ENCODE results near the gene ITGBL1. TPM values are rescaled to one million over a fixed set of nuclear protein-coding genes. Genes with fewer than 3 reads are reported as not detected.

ITGBL1 gene
- not detected in 2 replicates for total RNA-seq (2022)
- percentile 12 among the genes with signal in this experiment for Bru-seq, nascent RNA
- BruChase-seq, experiment 1, labeled RNA remaining after a 6-hour chase: percentile 7 among the genes with signal in this experiment
- BruChase-seq, experiment 2, labeled RNA remaining after a 2-hour chase: percentile 7 among the genes with signal in this experiment
- long read RNA-seq: 0 reads

GRCh38 chr13:101452519-101453485 lies at the start of gene ITGBL1:
Gene ITGBL1, plus strand, starts transcription at chr13:101452675. Its CDS starts 159 bp downstream, at chr13:101452834.
- CTCF ChIA-PET: no interaction called here
- Mint-ChIP-seq H3K9me3 (ENCODE audit: low read depth, unreplicated experiment) (no peaks in the 10 kb centered on the region), H3K36me3 (ENCODE audit: insufficient read depth, unreplicated experiment) (no peaks in the 10 kb centered on the region), H3K27ac (ENCODE audit: unreplicated experiment) (peak within 1 kb of the TSS; percentile 53), H3K4me3 (ENCODE audit: low read depth, unreplicated experiment) (no peak within 1 kb of the TSS), H3K27me3 (ENCODE audit: unreplicated experiment) (no peaks in the 10 kb centered on the region), H3K4me1 (ENCODE audit: low read depth, unreplicated experiment) (peaks cover 15% of the 10 kb centered on the region)
- no peak for TF ChIP-seq CTCF (IDR thresholded peaks at IDR 0.05; ENCODE audit: unreplicated experiment)
- intact Hi-C loops (cut with micrococcal nuclease; ENCODE audit: unreplicated experiment): loop anchor here (5.0 kb wide), 1 partner anchor 36 kb away; the partner anchor contains the start of gene NALCN
- BruUV-seq (replicated peaks): no TSS peak
- DNase-seq: no peak

- intact Hi-C loops (cut with micrococcal nuclease; ENCODE audit: unreplicated experiment): no loop called here
- BruUV-seq (replicated peaks): no TSS peak
- CTCF ChIA-PET: no interaction called here
- H3K4me1 Mint-ChIP-seq (ENCODE audit: low read depth, unreplicated experiment): peaks cover 7% of the 10 kb centered on the region
- no peaks in the 10 kb centered on the region for H3K36me3 Mint-ChIP-seq (ENCODE audit: insufficient read depth, unreplicated experiment)
- H3K27me3 Mint-ChIP-seq (ENCODE audit: unreplicated experiment): no peaks in the 10 kb centered on the region
- H3K9me3 Mint-ChIP-seq (ENCODE audit: low read depth, unreplicated experiment): no peaks in the 10 kb centered on the region
- H3K4me3 Mint-ChIP-seq (ENCODE audit: low read depth, unreplicated experiment): no peak overlapping the region
- DNase-seq: no peak
- H3K27ac Mint-ChIP-seq (ENCODE audit: unreplicated experiment): no peak overlapping the region
- TF ChIP-seq CTCF (IDR thresholded peaks at IDR 0.05; ENCODE audit: unreplicated experiment): no peak
Observed at GRCh38 chr13:101406791-101407190, 45.7 kb upstream of the ITGBL1 start.

- no peak overlapping the region for H3K27ac Mint-ChIP-seq (ENCODE audit: unreplicated experiment)
- H3K4me1 Mint-ChIP-seq (ENCODE audit: low read depth, unreplicated experiment): peaks cover 7% of the 10 kb centered on the region
- H3K9me3 Mint-ChIP-seq (ENCODE audit: low read depth, unreplicated experiment): no peaks in the 10 kb centered on the region
- H3K27me3 Mint-ChIP-seq (ENCODE audit: unreplicated experiment): no peaks in the 10 kb centered on the region
- DNase-seq: no peak
- no peaks in the 10 kb centered on the region for H3K36me3 Mint-ChIP-seq (ENCODE audit: insufficient read depth, unreplicated experiment)
- intact Hi-C loops (cut with micrococcal nuclease; ENCODE audit: unreplicated experiment): no loop called here
- no peak for TF ChIP-seq CTCF (IDR thresholded peaks at IDR 0.05; ENCODE audit: unreplicated experiment)
- no peak overlapping the region for H3K4me3 Mint-ChIP-seq (ENCODE audit: low read depth, unreplicated experiment)
- CTCF ChIA-PET: no interaction called here
- no TSS peak for BruUV-seq (replicated peaks)
Observed at GRCh38 chr13:101408154-101408553, 44.3 kb upstream of the ITGBL1 start.

GRCh38 chr13:101408992-101409656 lies 43.4 kb upstream of the ITGBL1 start:
- H3K36me3 Mint-ChIP-seq (ENCODE audit: insufficient read depth, unreplicated experiment): no peaks in the 10 kb centered on the region
- intact Hi-C loops (cut with micrococcal nuclease; ENCODE audit: unreplicated experiment): no loop called here

More at GRCh38 chr13:101408992-101409656, 43.4 kb upstream of the ITGBL1 start:
- peaks cover 7% of the 10 kb centered on the region for H3K4me1 Mint-ChIP-seq (ENCODE audit: low read depth, unreplicated experiment)
- H3K9me3 Mint-ChIP-seq (ENCODE audit: low read depth, unreplicated experiment): no peaks in the 10 kb centered on the region
- CTCF ChIA-PET: no interaction called here
- no peak overlapping the region for H3K27ac Mint-ChIP-seq (ENCODE audit: unreplicated experiment)
- H3K4me3 Mint-ChIP-seq (ENCODE audit: low read depth, unreplicated experiment): no peak overlapping the region
- DNase-seq: no peak
- no TSS peak for BruUV-seq (replicated peaks)
- no peak for TF ChIP-seq CTCF (IDR thresholded peaks at IDR 0.05; ENCODE audit: unreplicated experiment)
- no peaks in the 10 kb centered on the region for H3K27me3 Mint-ChIP-seq (ENCODE audit: unreplicated experiment)

All from Calu3 (cell line).